ENCODE measurements around the gene RASSF4.

Gene RASSF4

GRCh38 chr10:44948642-44949041 lies 11.0 kb upstream of the RASSF4 start:
- DNase-seq (ENCODE audit: low read depth), result no peak

- DNase-seq (ENCODE audit: low read depth), result no peak
These were observed 10.3 kb upstream of the RASSF4 start for GRCh38 chr10:44949127-44949802.

DNA sequence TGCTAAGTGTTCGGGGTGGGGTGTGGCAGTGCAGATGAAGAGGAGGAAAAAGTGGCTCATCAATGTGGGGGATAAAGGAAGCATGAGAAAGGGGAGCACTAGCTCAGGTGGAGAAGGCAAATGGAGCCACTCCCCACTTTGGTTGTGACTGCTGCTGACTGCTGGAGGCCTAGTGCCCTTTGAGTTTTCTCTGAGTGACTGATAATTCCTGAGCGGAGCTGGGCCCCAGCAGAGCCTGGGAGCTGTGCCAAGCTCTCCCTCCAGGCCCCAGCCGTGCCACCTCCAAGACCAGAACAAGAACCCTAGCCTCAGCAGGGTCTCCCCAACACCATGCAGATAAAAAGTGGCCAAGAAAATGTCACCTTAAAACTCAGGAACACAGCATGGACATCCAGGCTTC lies 9.7 kb upstream of the RASSF4 start:
- no peak for DNase-seq (ENCODE audit: low read depth)

DNA sequence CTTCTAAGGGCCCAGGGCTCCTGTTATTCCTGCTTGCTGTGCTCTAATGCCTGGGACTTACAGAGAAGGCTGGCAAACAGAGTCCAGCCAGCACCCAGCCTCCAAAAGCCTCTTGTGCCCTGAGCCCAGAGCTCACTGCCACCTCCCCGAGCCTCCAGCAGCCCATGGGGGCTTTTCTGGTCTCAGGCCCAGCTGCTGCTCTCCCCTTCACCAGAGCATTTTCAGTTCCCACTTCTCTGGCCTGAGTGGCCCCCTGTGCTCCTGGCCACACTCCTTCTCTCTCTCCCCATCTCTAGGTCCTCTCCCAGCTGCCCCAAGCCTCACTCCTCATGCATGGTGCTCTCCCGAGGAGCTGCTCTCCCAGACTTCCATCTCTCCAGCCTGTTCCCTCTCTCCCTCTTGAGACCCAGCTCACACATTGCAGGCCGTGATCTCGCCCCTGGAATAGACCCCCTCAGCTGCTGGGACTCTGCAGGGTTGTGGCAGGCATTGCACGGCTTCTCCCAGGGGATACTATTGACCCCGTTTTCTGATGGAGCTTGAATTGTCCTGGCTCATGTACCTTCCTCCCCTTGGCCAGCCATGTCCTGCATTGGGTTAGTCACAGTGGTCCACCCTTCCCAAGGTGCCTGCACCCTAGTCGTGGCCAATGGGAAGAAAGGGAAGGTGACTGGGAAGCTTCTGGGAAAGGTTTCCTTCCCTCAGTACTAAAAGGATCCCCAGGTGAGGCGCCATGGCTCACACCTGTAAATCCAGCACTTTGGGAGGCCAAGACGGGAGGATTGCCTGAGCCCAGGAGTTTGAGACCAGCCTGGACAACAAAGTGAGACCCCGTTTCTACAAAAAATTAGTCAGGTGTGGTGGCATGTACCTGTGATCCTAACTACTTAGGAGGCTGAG lies 9.0 kb upstream of the RASSF4 start:
- DNase-seq (ENCODE audit: low read depth), result no peak

DNA sequence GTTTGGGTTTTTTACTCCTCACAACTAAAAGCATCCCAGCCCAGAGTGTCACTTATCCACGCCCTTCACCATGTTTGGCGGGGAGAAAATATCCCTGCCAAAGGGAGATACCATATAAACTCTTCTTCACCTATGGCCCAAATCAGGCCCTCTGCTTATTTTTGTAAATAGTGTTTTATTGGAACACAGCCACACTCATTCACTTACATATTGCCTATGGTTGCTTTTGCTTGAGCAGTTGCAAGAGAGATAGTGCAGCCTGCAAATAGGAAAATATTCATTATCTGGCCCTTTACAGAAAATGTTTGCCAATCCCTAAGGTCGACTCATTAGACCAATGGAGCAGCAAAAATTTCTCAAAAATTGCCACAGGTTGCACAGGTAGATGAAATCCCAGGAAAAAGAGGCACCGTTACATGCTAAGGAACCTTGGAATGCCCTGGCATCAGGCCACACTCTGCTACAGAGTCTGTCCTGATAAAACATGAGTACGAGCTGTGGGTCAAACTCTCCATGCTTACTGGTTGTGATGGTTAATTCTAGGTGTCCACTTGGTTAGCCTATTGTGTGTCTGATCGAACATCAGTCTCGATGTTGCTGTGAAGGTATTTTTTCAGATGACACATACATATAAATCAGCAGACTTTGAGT lies 7.9 kb upstream of the RASSF4 start:
- no peak for DNase-seq (ENCODE audit: low read depth)

DNA sequence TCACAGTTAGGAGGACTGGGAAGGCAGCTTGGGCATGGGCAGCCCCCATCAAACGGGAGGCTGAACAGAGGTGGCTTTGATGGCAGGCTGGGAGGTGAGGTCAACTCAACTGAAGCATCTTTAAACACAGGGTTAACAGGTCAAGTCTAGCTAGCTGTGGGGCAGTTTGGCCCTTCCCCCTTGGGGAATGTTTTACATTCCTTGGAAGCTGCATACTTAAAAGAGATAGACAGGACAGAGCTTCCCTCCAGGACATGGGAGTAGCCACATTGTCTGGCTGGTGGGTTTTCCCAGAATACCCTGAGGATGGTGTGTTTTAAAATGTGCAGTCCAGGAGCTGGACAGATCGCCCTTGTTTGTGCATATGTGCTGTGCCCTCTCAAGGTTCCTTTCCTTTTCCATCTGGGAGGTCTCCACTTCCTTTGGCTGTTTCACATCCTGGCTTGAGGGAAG lies 6.8 kb upstream of the RASSF4 start:
- no peak for DNase-seq (ENCODE audit: low read depth)

GRCh38 chr10:44954042-44954441 lies 5.6 kb upstream of the RASSF4 start:
- no peak for DNase-seq (ENCODE audit: low read depth)

- DNase-seq (ENCODE audit: low read depth), result no peak
These were observed 4.6 kb upstream of the RASSF4 start for GRCh38 chr10:44954962-44955361.

GRCh38 chr10:44955413-44956070 lies 4.1 kb upstream of the RASSF4 start:
- DNase-seq (ENCODE audit: low read depth), result no peak

GRCh38 chr10:44956226-44956625 lies 3.4 kb upstream of the RASSF4 start:
- DNase-seq (ENCODE audit: low read depth), result no peak

GRCh38 chr10:44956717-44957706 lies 2.6 kb upstream of the RASSF4 start:
- no peak for DNase-seq (ENCODE audit: low read depth)

DNA sequence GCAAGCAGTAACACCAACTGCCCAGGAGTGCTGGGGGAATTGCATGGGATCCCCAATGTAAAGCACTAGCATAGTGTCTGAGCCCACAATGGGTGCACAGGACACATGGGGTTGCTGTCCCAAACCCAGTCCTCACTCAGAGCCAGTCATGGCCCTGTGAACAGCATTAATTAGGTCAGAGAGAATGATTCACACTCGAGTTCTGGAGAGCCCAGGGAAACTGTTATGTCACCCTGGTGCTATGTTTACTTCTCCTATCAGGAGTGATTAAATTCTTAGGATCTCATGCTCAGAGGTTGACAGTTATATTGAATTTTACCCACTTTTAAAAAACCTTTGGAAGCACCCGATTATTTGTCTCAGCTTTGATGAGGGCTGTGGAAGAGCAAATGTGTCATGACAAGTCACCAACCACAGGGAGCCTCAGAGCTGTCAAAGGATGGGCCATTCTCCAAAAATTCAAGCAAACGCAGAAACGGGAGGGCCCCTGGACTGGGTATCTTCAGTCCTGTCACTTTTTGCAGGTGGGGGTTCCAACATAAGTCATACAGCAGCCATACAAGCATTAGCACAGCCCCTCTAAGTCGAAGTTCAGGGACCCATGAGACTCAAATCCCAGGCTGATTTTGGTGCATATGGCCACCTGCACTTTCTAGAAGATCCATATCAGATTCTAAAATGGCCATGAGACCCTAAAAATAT lies 1.3 kb upstream of the RASSF4 start:
- DNase-seq (ENCODE audit: low read depth), result no peak

DNA sequence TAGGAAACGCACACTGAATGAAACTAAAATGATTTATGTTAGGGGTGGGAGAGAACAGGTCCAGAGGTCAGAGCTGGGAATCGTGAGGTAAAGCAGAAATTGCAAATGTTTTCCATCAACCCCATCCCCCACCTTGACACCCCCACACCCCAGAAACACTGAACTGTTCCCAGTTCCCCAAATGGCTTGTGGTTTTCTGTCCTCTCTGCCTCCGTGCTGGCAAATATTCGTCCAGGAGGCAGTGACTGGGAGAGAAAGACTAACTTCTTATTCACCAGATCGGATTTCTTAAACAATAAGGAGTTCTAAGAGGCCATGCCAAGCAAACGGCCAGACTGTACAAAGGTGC lies 730 bp upstream of the RASSF4 start:
- DNase-seq (ENCODE audit: low read depth), result no peak

- no peak for DNase-seq (ENCODE audit: low read depth)
These were observed 472 bp downstream of the RASSF4 start for GRCh38 chr10:44960088-44960460.

GRCh38 chr10:44960482-44961229 lies 1.1 kb downstream of the RASSF4 start:
- no peak for DNase-seq (ENCODE audit: low read depth)

- no peak for DNase-seq (ENCODE audit: low read depth)
These were observed 1.6 kb downstream of the RASSF4 start for GRCh38 chr10:44961230-44961571.

GRCh38 chr10:44961931-44962750 lies 2.5 kb downstream of the RASSF4 start:
- no peak for DNase-seq (ENCODE audit: low read depth)

GRCh38 chr10:44962870-44963738 lies 3.5 kb downstream of the RASSF4 start:
- no peak for DNase-seq (ENCODE audit: low read depth)
